Nephron (organoid): ENCODE measurements around the gene MYBPHL.

Source experiments
- H3K27ac Mint-ChIP-seq, 3 experiments: 2 replicates each; pipeline ENCODE4 v1.8.0; 2020; ENCODE audit warnings: mixed read lengths in 3 of 3, mild to moderate bottlenecking in 2 of 3, moderate library complexity in 1 of 3
- H3K27me3 Mint-ChIP-seq: 2 replicates; pipeline ENCODE4 v1.8.0; 2021; ENCODE audit warnings: low read depth, mild to moderate bottlenecking, moderate library complexity, mixed read lengths
- H3K36me3 Mint-ChIP-seq: 2 replicates; pipeline ENCODE4 v1.8.0; 2020; ENCODE audit warnings: low read depth, mixed read lengths
- H3K4me1 Mint-ChIP-seq: 2 replicates; pipeline ENCODE4 v1.8.0; 2020; ENCODE audit warnings: mixed read lengths
- H3K4me3 Mint-ChIP-seq, 3 experiments: 2 replicates each; pipeline ENCODE4 v1.8.0; 2020; ENCODE audit warnings: mild to moderate bottlenecking in 3 of 3, mixed read lengths in 3 of 3, moderate library complexity in 2 of 3
- H3K9me3 Mint-ChIP-seq: 2 replicates; pipeline ENCODE4 v1.8.0; 2020; ENCODE audit warnings: mixed read lengths
- TF ChIP-seq, protein P1 (sequence below), 3 experiments: fragments of 200-600 bp; sonication (generic); IDR thresholded peaks; one replicate each; pipeline ENCODE4 v1.5.0; 2021; ENCODE audit warnings: antibody characterized with exemption in 3 of 3; ENCODE audit not compliant: unreplicated experiment in 3 of 3

The MYBPHL gene

DNA sequence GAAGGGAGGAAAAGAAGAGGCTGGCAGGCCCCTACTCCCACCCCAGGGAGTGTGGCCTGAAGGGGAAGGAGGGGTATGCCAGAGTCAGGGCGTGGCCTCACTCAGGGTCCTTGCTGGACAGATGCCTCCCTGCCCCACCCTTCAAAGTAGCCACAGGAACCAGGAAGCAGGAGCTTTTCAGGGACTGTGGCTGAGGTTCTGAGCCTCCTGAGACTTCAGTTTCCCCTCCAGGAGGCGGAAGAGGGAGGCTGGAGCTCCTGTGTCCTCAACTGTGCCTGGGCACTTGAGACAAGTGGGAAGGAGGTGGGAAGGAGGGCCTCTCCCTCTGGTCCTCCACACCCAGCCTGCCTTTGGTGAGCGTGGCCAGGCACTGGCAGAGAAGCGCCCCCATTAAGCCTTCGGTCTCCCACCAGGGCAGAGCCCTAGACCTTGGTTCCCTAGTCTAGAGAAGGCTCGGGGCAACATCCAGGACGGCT lies 52.2 kb downstream of the MYBPHL start:
- no peaks in the 10 kb centered on the region for H3K9me3 Mint-ChIP-seq
- peak overlapping the region; percentile 88 to 99 (median 99) for H3K27ac Mint-ChIP-seq
- H3K36me3 Mint-ChIP-seq, result peaks cover 13% of the 10 kb centered on the region
- TF ChIP-seq, protein P1, sequence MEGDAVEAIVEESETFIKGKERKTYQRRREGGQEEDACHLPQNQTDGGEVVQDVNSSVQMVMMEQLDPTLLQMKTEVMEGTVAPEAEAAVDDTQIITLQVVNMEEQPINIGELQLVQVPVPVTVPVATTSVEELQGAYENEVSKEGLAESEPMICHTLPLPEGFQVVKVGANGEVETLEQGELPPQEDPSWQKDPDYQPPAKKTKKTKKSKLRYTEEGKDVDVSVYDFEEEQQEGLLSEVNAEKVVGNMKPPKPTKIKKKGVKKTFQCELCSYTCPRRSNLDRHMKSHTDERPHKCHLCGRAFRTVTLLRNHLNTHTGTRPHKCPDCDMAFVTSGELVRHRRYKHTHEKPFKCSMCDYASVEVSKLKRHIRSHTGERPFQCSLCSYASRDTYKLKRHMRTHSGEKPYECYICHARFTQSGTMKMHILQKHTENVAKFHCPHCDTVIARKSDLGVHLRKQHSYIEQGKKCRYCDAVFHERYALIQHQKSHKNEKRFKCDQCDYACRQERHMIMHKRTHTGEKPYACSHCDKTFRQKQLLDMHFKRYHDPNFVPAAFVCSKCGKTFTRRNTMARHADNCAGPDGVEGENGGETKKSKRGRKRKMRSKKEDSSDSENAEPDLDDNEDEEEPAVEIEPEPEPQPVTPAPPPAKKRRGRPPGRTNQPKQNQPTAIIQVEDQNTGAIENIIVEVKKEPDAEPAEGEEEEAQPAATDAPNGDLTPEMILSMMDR (IDR thresholded peaks at IDR 0.05; ENCODE audit: unreplicated experiment in 3 of 3), result no peak
- peaks cover 43% of the 10 kb centered on the region for H3K4me1 Mint-ChIP-seq
- H3K4me3 Mint-ChIP-seq, result peak overlapping the region; percentile 23 to 81 (median 78)
- H3K27me3 Mint-ChIP-seq, result peaks cover 22% of the 10 kb centered on the region

DNA sequence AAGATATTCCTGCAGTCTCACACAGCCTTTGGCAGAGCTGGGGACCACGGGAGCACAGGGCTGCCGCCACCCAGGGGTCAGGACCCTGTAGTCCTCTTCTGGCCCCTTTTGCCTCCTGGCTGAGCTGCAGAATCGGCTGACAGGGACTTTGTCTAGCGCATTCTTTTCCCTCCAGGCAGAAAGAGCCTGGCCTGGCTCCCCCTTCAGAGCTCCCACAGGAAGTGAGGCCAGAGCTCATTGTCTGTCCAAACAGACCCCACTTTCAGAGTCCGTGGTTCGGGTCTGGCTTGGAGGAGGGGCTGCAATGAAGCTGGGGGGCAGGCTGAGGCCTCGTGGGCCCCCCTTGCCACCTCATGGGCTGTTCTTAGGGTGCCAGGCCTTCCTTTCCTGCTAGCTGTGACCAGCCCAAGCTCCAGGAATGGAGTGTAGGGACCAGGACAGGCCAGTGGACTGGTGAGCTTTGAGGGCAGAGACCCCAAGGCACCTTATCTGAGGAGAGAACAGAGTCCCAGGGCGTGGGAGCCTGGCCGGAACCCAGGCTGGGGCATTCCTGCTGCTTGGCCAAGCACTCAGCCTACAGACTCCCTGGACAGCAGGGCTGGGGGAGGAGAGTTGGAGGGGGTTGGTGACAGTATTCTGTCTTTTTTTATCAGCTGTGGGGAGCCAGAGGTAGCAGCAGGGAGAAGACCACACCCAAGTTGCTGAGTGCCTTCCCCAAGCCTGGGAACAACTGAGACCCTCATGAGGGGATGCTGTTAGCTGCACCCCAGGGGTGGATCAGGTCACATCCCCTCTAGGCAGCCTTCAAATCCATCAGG lies 52.8 kb downstream of the MYBPHL start:
- peak overlapping the region; percentile 88 to 99 (median 99) for H3K27ac Mint-ChIP-seq
- H3K27me3 Mint-ChIP-seq, result peaks cover 22% of the 10 kb centered on the region
- peak overlapping the region; percentile 23 to 78 (median 75) for H3K4me3 Mint-ChIP-seq
- H3K9me3 Mint-ChIP-seq, result no peaks in the 10 kb centered on the region
- peaks cover 43% of the 10 kb centered on the region for H3K4me1 Mint-ChIP-seq
- H3K36me3 Mint-ChIP-seq, result peaks cover 13% of the 10 kb centered on the region
- TF ChIP-seq, protein P1 (IDR thresholded peaks at IDR 0.05; ENCODE audit: unreplicated experiment in 3 of 3), result no peak

GRCh38 chr1:109252893-109253802 lies 53.7 kb downstream of the MYBPHL start:
- peaks cover 43% of the 10 kb centered on the region for H3K4me1 Mint-ChIP-seq
- H3K4me3 Mint-ChIP-seq, result peak overlapping the region; percentile 74 to 78 (median 75)
- H3K27ac Mint-ChIP-seq, result peak overlapping the region; percentile 88 to 99 (median 99)
- peaks cover 22% of the 10 kb centered on the region for H3K27me3 Mint-ChIP-seq
- peaks cover 13% of the 10 kb centered on the region for H3K36me3 Mint-ChIP-seq
- TF ChIP-seq, protein P1 (IDR thresholded peaks at IDR 0.05; ENCODE audit: unreplicated experiment in 3 of 3), result no peak
- H3K9me3 Mint-ChIP-seq, result no peaks in the 10 kb centered on the region

DNA sequence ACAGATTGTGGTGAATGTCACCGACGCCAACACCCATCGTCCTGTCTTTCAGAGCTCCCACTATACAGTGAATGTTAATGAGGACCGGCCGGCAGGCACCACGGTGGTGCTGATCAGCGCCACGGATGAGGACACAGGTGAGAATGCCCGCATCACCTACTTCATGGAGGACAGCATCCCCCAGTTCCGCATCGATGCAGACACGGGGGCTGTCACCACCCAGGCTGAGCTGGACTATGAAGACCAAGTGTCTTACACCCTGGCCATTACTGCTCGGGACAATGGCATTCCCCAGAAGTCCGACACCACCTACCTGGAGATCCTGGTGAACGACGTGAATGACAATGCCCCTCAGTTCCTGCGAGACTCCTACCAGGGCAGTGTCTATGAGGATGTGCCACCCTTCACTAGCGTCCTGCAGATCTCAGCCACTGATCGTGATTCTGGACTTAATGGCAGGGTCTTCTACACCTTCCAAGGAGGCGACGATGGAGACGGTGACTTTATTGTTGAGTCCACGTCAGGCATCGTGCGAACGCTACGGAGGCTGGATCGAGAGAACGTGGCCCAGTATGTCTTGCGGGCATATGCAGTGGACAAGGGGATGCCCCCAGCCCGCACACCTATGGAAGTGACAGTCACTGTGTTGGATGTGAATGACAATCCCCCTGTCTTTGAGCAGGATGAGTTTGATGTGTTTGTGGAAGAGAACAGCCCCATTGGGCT lies 54.5 kb downstream of the MYBPHL start:
- Mint-ChIP-seq H3K9me3 (no peaks in the 10 kb centered on the region), H3K4me3 (peak overlapping the region; percentile 42 to 74 (median 67)), H3K36me3 (peaks cover 13% of the 10 kb centered on the region), H3K4me1 (peaks cover 41% of the 10 kb centered on the region), H3K27me3 (peaks cover 22% of the 10 kb centered on the region), H3K27ac (peak overlapping the region; percentile 79 to 99 (median 88))
- TF ChIP-seq, protein P1 (IDR thresholded peaks at IDR 0.05; ENCODE audit: unreplicated experiment in 3 of 3), result no peak

DNA sequence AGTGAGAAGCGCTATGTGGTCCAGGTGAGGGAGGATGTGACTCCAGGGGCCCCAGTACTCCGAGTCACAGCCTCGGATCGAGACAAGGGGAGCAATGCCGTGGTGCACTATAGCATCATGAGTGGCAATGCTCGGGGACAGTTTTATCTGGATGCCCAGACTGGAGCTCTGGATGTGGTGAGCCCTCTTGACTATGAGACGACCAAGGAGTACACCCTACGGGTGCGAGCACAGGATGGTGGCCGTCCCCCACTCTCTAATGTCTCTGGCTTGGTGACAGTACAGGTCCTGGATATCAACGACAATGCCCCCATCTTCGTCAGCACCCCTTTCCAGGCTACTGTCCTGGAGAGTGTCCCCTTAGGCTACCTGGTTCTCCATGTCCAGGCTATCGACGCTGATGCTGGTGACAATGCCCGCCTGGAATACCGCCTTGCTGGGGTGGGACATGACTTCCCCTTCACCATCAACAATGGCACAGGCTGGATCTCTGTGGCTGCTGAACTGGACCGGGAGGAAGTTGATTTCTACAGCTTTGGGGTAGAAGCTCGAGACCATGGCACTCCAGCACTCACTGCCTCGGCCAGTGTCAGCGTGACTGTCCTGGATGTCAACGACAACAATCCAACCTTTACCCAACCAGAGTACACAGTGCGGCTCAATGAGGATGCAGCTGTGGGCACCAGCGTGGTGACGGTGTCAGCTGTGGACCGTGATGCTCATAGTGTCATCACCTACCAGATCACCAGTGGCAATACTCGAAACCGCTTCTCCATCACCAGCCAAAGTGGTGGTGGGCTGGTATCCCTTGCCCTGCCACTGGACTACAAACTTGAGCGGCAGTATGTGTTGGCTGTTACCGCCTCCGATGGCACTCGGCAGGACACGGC lies 55.3 kb downstream of the MYBPHL start:
- Mint-ChIP-seq H3K4me3 (peak overlapping the region; percentile 67 to 74 (median 74)), H3K27me3 (peaks cover 27% of the 10 kb centered on the region), H3K9me3 (no peaks in the 10 kb centered on the region), H3K4me1 (peaks cover 38% of the 10 kb centered on the region), H3K36me3 (peaks cover 13% of the 10 kb centered on the region), H3K27ac (peak overlapping the region in 1 of 3 experiments; percentile 99)
- TF ChIP-seq, protein P1 (IDR thresholded peaks at IDR 0.05; ENCODE audit: unreplicated experiment in 3 of 3), result no peak
